ENCODE measurements around the gene SEMG2. TPM values are rescaled to one million over a fixed set of nuclear protein-coding genes. Genes with fewer than 3 reads are reported as not detected.
A peak's percentile ranks its signal among the peaks of the same experiment; 100 is the strongest.

SEMG2 gene
- total RNA-seq, 3 donors from 2014 or later: not detected

DNA sequence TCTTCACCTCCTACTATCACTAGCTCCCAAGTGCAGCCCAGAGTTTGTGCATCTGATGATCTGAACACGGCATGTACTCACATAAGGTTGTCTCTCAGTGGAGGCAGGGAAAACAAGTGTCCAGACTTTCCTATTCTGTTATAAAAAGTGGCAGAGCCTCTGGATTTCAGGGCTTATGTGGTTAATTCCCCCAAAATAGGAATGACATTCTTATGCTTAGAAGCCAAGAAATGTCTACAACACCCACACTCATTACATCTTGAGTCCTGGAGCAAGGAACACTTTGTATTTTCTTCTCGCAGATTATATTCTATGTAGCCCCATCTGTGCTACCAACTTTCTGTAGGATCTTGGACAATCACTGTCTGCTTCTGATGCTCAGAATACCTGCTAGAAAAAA is 27.8 kb upstream of the SEMG2 start:
- DNase-seq (no peak), ATAC-seq (no peak)
- TF ChIP-seq, protein P1, sequence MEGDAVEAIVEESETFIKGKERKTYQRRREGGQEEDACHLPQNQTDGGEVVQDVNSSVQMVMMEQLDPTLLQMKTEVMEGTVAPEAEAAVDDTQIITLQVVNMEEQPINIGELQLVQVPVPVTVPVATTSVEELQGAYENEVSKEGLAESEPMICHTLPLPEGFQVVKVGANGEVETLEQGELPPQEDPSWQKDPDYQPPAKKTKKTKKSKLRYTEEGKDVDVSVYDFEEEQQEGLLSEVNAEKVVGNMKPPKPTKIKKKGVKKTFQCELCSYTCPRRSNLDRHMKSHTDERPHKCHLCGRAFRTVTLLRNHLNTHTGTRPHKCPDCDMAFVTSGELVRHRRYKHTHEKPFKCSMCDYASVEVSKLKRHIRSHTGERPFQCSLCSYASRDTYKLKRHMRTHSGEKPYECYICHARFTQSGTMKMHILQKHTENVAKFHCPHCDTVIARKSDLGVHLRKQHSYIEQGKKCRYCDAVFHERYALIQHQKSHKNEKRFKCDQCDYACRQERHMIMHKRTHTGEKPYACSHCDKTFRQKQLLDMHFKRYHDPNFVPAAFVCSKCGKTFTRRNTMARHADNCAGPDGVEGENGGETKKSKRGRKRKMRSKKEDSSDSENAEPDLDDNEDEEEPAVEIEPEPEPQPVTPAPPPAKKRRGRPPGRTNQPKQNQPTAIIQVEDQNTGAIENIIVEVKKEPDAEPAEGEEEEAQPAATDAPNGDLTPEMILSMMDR (IDR thresholded peaks at IDR 0.05): no peak
- no peak overlapping the region for H3K4me3 ChIP-seq
- H3K4me1 ChIP-seq (ENCODE audit: low read depth): no peaks in the 10 kb centered on the region
- intact Hi-C loops (cut with DNase I, micrococcal nuclease): no loop called here
- H3K9me3 ChIP-seq: no peaks in the 10 kb centered on the region
- H3K36me3 ChIP-seq (ENCODE audit: low read depth): no peaks in the 10 kb centered on the region

DNA sequence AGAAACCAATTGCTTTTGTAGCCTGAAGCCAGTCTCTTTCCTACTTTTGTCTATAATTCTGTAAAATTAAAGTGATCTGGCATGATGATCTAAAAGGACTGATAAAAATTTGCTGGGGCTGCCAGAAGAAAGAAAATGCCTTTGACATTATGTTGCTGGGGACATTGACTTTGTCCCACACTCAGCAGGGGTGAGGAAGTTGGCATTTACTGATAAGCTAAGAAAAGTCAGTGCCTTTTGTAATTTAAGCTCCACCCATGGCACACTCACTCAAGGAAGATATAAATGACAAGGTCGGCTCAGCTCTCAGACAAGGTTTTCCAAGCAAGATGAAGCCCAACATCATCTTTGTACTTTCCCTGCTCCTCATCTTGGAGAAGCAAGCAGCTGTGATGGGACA is 14.4 kb upstream of the SEMG2 start, which contains the start of gene SEMG1:
TSS of gene SEMG1 (plus strand) at position 309 of the 400 bp plus-strand sequence. CDS start at position 330, 21 bp downstream.
- DNase-seq (peak in 1 of 3 donors; percentile 16), ATAC-seq (peak; percentile 78)
- H3K4me3 ChIP-seq: no peak within 1 kb of the TSS
- H3K4me1 ChIP-seq (ENCODE audit: low read depth): no peaks in the 10 kb centered on the region
- H3K36me3 ChIP-seq (ENCODE audit: low read depth): no peaks in the 10 kb centered on the region
- intact Hi-C loops (cut with DNase I, micrococcal nuclease): no loop called here
- TF ChIP-seq, protein P1 (IDR thresholded peaks at IDR 0.05): no peak
- peaks cover 6% of the 10 kb centered on the region for H3K9me3 ChIP-seq

DNA sequence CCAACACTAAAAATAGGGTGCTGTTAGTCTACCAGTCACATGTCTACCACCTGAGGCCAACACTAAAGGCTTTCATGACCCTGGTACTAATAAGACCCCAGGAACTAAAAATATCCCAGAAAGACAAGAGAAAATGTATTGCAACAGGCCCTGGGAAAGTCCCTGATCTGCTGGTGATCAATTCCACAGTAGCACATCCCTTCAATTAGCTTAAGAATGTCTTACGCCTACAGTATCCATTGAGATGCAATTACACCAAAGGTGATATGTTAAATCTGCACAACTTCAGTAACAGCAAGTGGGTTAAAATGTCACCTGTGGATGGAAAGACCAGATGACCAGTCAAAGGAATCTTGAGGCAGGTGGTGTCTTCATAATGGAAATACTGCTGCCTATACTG is 11.2 kb upstream of the SEMG2 start:
- intact Hi-C loops (cut with DNase I, micrococcal nuclease): no loop called here
- H3K9me3 ChIP-seq: no peaks in the 10 kb centered on the region
- ATAC-seq (no peak), DNase-seq (no peak)
- no peaks in the 10 kb centered on the region for H3K4me1 ChIP-seq (ENCODE audit: low read depth)
- H3K4me3 ChIP-seq: no peak overlapping the region
- TF ChIP-seq, protein P1 (IDR thresholded peaks at IDR 0.05): no peak
- H3K36me3 ChIP-seq (ENCODE audit: low read depth): no peaks in the 10 kb centered on the region

DNA sequence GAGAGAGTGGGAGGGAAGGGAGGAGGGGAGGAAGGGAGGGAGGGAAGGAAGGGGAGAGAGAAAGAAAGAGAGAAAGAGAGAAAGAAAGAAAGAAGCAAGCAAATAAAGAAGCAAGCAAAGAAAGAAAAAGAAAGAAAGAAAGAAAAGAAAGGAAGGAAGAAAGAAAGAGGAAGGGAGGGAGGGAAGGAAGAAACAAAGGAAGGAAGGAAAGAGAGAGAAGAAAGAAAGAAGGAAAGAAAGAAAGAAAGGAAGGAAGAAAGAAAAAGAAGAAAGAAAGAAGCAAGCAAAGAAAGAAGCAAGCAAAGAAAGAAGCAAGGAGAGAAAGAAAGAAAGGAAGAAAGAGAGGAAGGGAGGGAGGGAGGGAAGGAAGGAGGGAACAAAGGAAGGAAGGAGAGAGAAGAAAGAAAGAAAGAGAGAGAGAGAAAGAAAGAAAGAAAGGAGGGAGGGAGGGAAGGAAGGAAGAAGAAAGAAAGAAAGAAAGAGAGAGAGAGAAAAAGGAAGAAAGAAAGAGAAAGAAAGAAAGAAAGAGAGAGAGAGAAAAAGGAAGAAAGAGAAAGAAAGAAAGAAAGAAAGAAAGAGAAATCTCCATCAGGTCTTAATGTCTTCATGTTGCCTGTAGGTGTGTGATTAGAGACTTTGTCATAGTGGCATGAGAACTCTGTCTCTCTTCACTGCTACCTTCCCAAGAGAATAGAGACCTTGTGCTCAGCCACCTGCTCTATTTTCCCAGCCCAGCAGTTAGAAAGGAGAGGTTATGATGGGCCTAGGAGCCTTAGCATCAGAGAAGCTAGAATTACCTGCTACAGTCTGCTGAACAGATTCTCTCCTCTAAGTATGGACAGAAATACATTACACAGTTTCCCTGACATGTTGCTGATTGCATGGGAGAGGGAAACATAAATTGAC is 9.4 kb upstream of the SEMG2 start:
- Histone ChIP-seq H3K9me3 (no peaks in the 10 kb centered on the region), H3K4me1 (ENCODE audit: low read depth) (no peaks in the 10 kb centered on the region), H3K36me3 (ENCODE audit: low read depth) (no peaks in the 10 kb centered on the region), H3K4me3 (no peak overlapping the region)
- TF ChIP-seq, protein P1 (IDR thresholded peaks at IDR 0.05): no peak
- DNase-seq: no peak
- intact Hi-C loops (cut with DNase I, micrococcal nuclease): no loop called here
- no peak for ATAC-seq

DNA sequence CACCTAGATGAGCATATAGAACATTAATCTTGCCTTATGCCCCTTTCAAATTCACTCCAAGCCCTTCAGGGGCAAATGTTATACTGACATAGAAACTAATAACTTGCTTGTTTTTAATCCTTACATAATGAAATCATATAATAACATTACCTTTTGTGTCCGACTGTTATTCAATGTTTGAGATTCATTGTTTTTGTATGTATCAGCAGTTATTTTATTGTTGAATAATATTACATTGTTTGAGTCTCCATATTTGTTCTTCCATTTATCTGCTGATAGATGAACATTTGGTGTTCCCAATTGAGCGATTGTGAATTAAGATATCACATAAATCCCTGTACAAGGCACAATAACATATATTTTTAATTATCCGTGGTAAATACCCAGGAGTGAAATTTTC is 8.3 kb upstream of the SEMG2 start:
- ATAC-seq (no peak), DNase-seq (no peak)
- intact Hi-C loops (cut with DNase I, micrococcal nuclease): no loop called here
- TF ChIP-seq, protein P1 (IDR thresholded peaks at IDR 0.05): no peak
- H3K4me1 ChIP-seq (ENCODE audit: low read depth): no peaks in the 10 kb centered on the region
- no peaks in the 10 kb centered on the region for H3K9me3 ChIP-seq
- no peaks in the 10 kb centered on the region for H3K36me3 ChIP-seq (ENCODE audit: low read depth)
- no peak overlapping the region for H3K4me3 ChIP-seq

Data from mucosa of descending colon (tissue), 3 donors.